Nephron progenitor cell (in vitro differentiated cells): ENCODE data around the gene GNB5.
"Not testable (repeated sequence)": the region's sequence is repeated elsewhere in the genome, so short reads cannot be mapped to it uniquely, and the experiment has no call there.

Source experiments
- DNase-seq: peaks from one replicate; pipeline ENCODE4 v3.0.0; 2021
- H3K27ac Mint-ChIP-seq: 2 replicates; pipeline ENCODE4 v1.8.0; 2021; ENCODE audit warnings: mild to moderate bottlenecking, moderate library complexity, mixed read lengths
- H3K27me3 Mint-ChIP-seq: 2 replicates; pipeline ENCODE4 v1.8.0; 2021; ENCODE audit warnings: mild to moderate bottlenecking, low read depth, mixed read lengths; ENCODE audit not compliant: poor library complexity
- H3K36me3 Mint-ChIP-seq: 2 replicates; pipeline ENCODE4 v1.8.0; 2021; ENCODE audit warnings: low read depth, mixed read lengths
- H3K4me1 Mint-ChIP-seq: 2 replicates; pipeline ENCODE4 v1.8.0; 2021; ENCODE audit warnings: mixed read lengths
- H3K4me3 Mint-ChIP-seq: 2 replicates; pipeline ENCODE4 v1.8.0; 2021; ENCODE audit warnings: mild to moderate bottlenecking, moderate library complexity, mixed read lengths
- H3K9me3 Mint-ChIP-seq: 2 replicates; pipeline ENCODE4 v1.8.0; 2021; ENCODE audit warnings: mild to moderate bottlenecking, moderate library complexity, mixed read lengths
- TF ChIP-seq, protein P1 (sequence below): fragments of 200-600 bp; sonication (generic); IDR thresholded peaks from 2 replicates; pipeline ENCODE4 v1.5.0; 2021; ENCODE audit warnings: antibody characterized with exemption

The GNB5 gene

DNA sequence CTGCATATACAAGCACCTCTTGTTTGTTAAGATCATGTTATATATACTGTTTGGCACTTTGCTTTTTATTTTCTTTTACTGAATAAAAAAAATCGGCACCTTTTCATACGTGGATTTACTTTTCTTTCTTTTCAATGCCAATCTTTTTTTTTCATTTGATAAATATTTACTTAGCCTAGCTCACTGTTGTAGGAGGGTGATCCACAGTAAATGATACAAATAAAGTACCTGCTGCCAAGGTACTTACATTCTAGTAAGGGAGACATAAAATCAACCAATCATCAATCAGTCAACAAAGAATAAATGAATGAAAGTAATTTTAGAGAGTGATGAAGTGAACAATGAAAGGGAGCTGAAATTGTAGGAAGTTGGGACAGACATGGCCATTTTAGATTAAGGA, 18.3 kb downstream of the GNB5 start:
- Mint-ChIP-seq H3K4me1 (peaks cover 4% of the 10 kb centered on the region), H3K4me3 (no peak overlapping the region), H3K9me3 (peaks cover 9% of the 10 kb centered on the region), H3K27me3 (peaks cover 19% of the 10 kb centered on the region), H3K27ac (no peak overlapping the region), H3K36me3 (no peaks in the 10 kb centered on the region)
- TF ChIP-seq, protein P1, sequence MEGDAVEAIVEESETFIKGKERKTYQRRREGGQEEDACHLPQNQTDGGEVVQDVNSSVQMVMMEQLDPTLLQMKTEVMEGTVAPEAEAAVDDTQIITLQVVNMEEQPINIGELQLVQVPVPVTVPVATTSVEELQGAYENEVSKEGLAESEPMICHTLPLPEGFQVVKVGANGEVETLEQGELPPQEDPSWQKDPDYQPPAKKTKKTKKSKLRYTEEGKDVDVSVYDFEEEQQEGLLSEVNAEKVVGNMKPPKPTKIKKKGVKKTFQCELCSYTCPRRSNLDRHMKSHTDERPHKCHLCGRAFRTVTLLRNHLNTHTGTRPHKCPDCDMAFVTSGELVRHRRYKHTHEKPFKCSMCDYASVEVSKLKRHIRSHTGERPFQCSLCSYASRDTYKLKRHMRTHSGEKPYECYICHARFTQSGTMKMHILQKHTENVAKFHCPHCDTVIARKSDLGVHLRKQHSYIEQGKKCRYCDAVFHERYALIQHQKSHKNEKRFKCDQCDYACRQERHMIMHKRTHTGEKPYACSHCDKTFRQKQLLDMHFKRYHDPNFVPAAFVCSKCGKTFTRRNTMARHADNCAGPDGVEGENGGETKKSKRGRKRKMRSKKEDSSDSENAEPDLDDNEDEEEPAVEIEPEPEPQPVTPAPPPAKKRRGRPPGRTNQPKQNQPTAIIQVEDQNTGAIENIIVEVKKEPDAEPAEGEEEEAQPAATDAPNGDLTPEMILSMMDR = no peak
- no peak for DNase-seq

DNA sequence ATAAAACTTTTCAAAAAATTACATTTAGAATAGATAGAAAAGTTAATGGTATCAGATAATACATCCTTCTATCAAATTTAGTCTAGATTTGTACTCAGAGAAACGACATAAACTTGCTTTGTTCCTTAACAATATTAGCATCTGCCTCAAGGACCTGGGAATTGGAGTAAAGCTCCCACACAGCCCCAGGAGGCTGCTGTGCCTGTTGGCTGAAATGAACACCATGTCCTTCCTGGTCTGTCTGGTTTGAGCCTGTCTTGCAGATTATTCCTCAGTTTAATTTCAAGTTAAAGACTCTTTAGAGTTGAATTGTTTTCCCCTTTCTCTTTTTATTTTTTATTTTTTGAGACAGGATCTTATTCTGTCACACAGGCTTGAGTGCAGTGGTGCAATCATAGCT, 19.4 kb downstream of the GNB5 start:
- H3K27ac Mint-ChIP-seq = no peak overlapping the region
- H3K4me1 Mint-ChIP-seq = peaks cover 3% of the 10 kb centered on the region

DNA sequence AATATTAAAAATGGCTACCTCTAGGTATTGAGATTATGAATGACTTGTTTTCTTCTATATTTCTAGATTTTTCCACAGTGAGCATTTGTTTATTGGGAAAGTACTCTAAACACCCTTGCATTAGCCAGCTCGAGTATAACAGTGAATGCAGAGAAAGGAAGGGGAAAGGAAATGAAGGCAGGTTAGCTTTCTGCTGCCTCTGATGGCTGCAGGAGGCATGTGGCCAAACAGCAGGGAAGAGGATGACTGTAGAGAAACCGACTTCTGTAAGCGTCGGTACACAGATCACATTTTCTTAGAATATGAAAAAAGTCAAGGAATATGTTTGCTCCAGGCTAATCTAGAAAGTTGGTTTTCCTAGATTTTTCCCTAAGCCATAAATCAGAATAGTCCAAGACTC, 19.8 kb downstream of the GNB5 start:
- Mint-ChIP-seq H3K4me3 (no peak overlapping the region), H3K27me3 (peaks cover 4% of the 10 kb centered on the region), H3K9me3 (peaks cover 9% of the 10 kb centered on the region), H3K27ac (no peak overlapping the region), H3K36me3 (no peaks in the 10 kb centered on the region), H3K4me1 (no peaks in the 10 kb centered on the region)
- no peak for DNase-seq
- TF ChIP-seq, protein P1 = no peak

More for the DNA sequence above, 19.4 kb downstream of the GNB5 start:
- H3K9me3 Mint-ChIP-seq = peaks cover 9% of the 10 kb centered on the region
- DNase-seq = no peak
- TF ChIP-seq, protein P1 = no peak
- no peak overlapping the region for H3K4me3 Mint-ChIP-seq
- no peaks in the 10 kb centered on the region for H3K36me3 Mint-ChIP-seq
- peaks cover 8% of the 10 kb centered on the region for H3K27me3 Mint-ChIP-seq

DNA sequence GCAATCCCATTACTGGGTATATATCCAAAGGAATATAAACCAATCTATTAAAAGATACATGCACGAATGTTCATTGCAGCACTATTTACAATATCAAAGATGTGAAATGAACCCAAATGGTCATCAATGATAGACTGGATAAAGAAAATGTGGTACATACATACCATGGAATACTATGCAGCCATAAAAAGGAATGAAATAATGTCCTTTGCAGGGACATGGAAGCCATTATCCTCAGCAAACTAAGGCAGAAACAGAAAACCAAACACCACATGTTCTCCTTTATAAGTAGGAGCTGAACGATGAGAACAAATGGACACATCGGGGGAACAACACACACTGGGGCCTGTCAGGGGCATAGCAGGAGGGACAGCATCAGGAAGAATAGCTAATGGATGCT, 21.0 kb downstream of the GNB5 start:
- not testable (repeated sequence) for H3K9me3 Mint-ChIP-seq, H3K4me1 Mint-ChIP-seq, H3K36me3 Mint-ChIP-seq, H3K4me3 Mint-ChIP-seq, DNase-seq, H3K27me3 Mint-ChIP-seq, H3K27ac Mint-ChIP-seq

DNA sequence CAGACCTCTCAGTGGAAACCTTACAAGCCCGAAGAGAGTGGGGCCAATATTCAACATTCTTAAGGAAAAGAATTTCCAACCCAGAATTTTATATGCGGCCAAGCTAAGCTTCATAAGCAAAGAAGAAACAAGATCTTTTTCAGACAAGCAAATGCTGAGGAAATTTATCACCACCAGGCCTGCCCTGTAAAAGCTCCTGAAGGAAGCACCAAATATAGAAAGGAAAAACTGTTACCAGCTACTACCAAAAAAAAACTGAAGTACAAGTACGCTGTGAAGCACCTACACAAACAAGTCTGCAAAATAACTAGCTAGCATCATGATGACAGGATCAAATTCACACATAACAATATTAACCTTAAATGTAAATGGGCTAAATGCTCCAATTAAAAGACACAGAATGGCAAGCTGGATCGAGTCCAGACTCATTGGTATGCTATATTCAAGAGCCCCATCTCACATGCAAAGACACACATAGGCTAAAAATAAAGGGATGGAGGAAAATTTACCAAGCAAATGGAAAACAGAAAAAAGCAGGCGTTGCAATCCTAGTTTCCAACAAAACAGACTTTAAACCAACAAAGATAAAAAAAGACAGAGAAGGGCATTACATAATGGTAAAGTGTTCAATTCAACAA, 25.6 kb downstream of the GNB5 start:
- H3K9me3 Mint-ChIP-seq, H3K4me1 Mint-ChIP-seq, H3K27me3 Mint-ChIP-seq, H3K27ac Mint-ChIP-seq, H3K4me3 Mint-ChIP-seq, DNase-seq, H3K36me3 Mint-ChIP-seq: not testable (repeated sequence)

DNA sequence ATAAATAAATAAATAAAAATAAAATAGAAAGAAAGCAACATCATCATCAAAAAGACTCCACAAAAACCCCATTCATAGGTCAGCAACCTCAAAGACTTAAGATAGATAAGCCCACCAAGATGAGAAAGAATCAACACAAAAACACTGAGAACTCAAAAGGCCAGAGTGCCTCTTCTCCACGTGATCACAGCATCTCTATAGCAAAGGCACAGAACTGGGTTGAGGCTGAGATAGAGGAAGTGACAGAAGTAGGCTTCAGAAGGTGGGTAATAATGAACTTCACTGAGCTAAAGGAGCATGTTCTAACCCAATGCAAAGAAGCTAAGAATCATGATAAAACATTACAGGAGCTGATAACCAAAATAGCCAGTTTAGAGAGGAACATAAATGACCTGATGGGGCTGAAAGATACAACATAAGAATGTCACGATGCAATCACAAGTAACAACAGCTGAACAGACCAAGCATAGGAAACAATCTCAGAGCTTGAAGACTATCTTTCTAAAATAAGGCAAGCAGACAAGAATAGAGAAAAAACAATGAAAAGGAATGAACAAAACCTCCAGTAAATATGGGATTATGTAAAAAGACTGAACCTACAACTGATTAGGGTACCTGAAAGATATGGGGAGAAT, 26.4 kb downstream of the GNB5 start:
- Mint-ChIP-seq H3K9me3 (peaks cover 7% of the 10 kb centered on the region), H3K27me3 (peaks cover under 1% of the 10 kb centered on the region), H3K4me3 (no peak overlapping the region), H3K36me3 (no peaks in the 10 kb centered on the region), H3K4me1 (peaks cover 4% of the 10 kb centered on the region), H3K27ac (no peak overlapping the region)
- DNase-seq = no peak
- TF ChIP-seq, protein P1 = no peak
